GM21786 (cell line): Measurements from ENCODE around the gene MMADHC.

ENCODE experiments used
- ATAC-seq: cut with Tn5 transposase; IDR thresholded peaks from one replicate; pipeline ENCODE4 v1.9.1; 2021; ENCODE audit not compliant: unreplicated experiment

Gene MMADHC

GRCh38 chr2:149559341-149560068 lies 28.1 kb downstream of the MMADHC start:
- no peak for ATAC-seq

- ATAC-seq, result no peak
These were observed 31.1 kb downstream of the MMADHC start for GRCh38 chr2:149556452-149556851.

GRCh38 chr2:149552830-149553229 lies 34.7 kb downstream of the MMADHC start:
- no peak for ATAC-seq

- no peak for ATAC-seq
These were observed 35.3 kb downstream of the MMADHC start for GRCh38 chr2:149552226-149552625.

- no peak for ATAC-seq
These were observed 42.9 kb downstream of the MMADHC start for GRCh38 chr2:149544692-149545091.

GRCh38 chr2:149543845-149544244 lies 43.7 kb downstream of the MMADHC start:
- ATAC-seq, result no peak

- ATAC-seq, result no peak
These were observed 47.4 kb downstream of the MMADHC start for GRCh38 chr2:149540138-149540537.

- ATAC-seq, result no peak
These were observed 49.3 kb downstream of the MMADHC start for GRCh38 chr2:149538138-149538833.

GRCh38 chr2:149537092-149537726 lies 50.4 kb downstream of the MMADHC start:
- no peak for ATAC-seq

- ATAC-seq, result no peak
These were observed 50.9 kb downstream of the MMADHC start for GRCh38 chr2:149536649-149537048.

GRCh38 chr2:149534674-149535073 lies 52.9 kb downstream of the MMADHC start:
- ATAC-seq, result no peak

- no peak for ATAC-seq
These were observed 58.6 kb downstream of the MMADHC start for GRCh38 chr2:149528983-149529382.

GRCh38 chr2:149527998-149528755 lies 59.4 kb downstream of the MMADHC start:
- ATAC-seq, result no peak

- ATAC-seq, result no peak
These were observed 60.9 kb downstream of the MMADHC start for GRCh38 chr2:149526689-149527088.

GRCh38 chr2:149525323-149525722 lies 62.3 kb downstream of the MMADHC start:
- no peak for ATAC-seq
